K562 (cell line): ENCODE results near the gene TMEM129.

Source experiments
- ATF2 ChIP-seq: sonication (generic); formaldehyde crosslinking; IDR thresholded peaks from 2 replicates; pipeline ENCODE4 v1.8.1; 2022; ENCODE audit warnings: missing genetic modification reagents
- EZH2 ChIP-seq: IDR thresholded peaks from 2 replicates; pipeline ENCODE4 v1.6.1; 2012; ENCODE audit warnings: low read depth, mild to moderate bottlenecking, inconsistent platforms, low read length, borderline replicate concordance
- FIP1L1 ChIP-seq: fragments of 200-400 bp; formaldehyde crosslinking; IDR thresholded peaks from 2 replicates; pipeline ENCODE4 v1.6.1; 2018; ENCODE audit warnings: mild to moderate bottlenecking, low read depth, low read length; ENCODE audit not compliant: poor library complexity, severe bottlenecking
- KLF13 ChIP-seq: fragments of 450-650 bp; IDR thresholded peaks from 2 replicates; pipeline ENCODE4 v1.6.1; 2016; ENCODE audit warnings: missing genetic modification characterization, low read depth, mild to moderate bottlenecking, missing compliant biosample characterization, moderate library complexity, borderline replicate concordance
- NFYB ChIP-seq: IDR thresholded peaks from 2 replicates; pipeline ENCODE4 v1.6.1; 2011; ENCODE audit warnings: mild to moderate bottlenecking, moderate library complexity; ENCODE audit not compliant: insufficient read length; ENCODE audit errors: extremely low read depth
- PKNOX1 ChIP-seq: fragments of 450-650 bp; IDR thresholded peaks from 2 replicates; pipeline ENCODE4 v1.6.1; 2016
- POLR2A ChIP-seq: fragments of 450-650 bp; conservative IDR thresholded peaks from 2 replicates; pipeline ENCODE4 v1.6.1; 2016
- SP1 ChIP-seq: sonication (generic); formaldehyde crosslinking; IDR thresholded peaks from 2 replicates; pipeline ENCODE4 v1.8.1; 2022; ENCODE audit warnings: mild to moderate bottlenecking, missing genetic modification reagents
- THAP7 ChIP-seq: fragments of 250-450 bp; sonication (Bioruptor Pico); IDR thresholded peaks from 2 replicates; pipeline ENCODE4 v1.5.0; 2021
- ZBTB2 ChIP-seq: fragments of 450-650 bp; IDR thresholded peaks from 2 replicates; pipeline ENCODE4 v1.6.1; 2016; ENCODE audit warnings: antibody characterized with exemption
- ZNF274 ChIP-seq: IDR thresholded peaks from 2 replicates; pipeline ENCODE4 v1.6.1; 2011; ENCODE audit warnings: low read depth, mild to moderate bottlenecking, low read length, moderate library complexity, borderline replicate concordance
- ZNF592 ChIP-seq: fragments of 450-650 bp; IDR thresholded peaks from 2 replicates; pipeline ENCODE4 v1.6.1; 2017; ENCODE audit warnings: antibody characterized with exemption, mild to moderate bottlenecking
- TF ChIP-seq, protein P1 (sequence below), 2 experiments: fragments of 450-650 bp; formaldehyde crosslinking in 1 of 2; IDR thresholded peaks; 2 replicates each; pipeline versions ENCODE4 v1.4.0 to v1.6.1; 2014 to 2020; ENCODE audit warnings: mild to moderate bottlenecking in 2 of 2, borderline replicate concordance in 1 of 2, low read depth in 1 of 2

GRCh38 chr4:1741208-1741607 lies 20.1 kb upstream of the TMEM129 start:
- no peak for TF ChIP-seq THAP7 (CRISPR knock-in tag)
- no peak for TF ChIP-seq POLR2A
- TF ChIP-seq FIP1L1: no peak
- TF ChIP-seq, protein P1, sequence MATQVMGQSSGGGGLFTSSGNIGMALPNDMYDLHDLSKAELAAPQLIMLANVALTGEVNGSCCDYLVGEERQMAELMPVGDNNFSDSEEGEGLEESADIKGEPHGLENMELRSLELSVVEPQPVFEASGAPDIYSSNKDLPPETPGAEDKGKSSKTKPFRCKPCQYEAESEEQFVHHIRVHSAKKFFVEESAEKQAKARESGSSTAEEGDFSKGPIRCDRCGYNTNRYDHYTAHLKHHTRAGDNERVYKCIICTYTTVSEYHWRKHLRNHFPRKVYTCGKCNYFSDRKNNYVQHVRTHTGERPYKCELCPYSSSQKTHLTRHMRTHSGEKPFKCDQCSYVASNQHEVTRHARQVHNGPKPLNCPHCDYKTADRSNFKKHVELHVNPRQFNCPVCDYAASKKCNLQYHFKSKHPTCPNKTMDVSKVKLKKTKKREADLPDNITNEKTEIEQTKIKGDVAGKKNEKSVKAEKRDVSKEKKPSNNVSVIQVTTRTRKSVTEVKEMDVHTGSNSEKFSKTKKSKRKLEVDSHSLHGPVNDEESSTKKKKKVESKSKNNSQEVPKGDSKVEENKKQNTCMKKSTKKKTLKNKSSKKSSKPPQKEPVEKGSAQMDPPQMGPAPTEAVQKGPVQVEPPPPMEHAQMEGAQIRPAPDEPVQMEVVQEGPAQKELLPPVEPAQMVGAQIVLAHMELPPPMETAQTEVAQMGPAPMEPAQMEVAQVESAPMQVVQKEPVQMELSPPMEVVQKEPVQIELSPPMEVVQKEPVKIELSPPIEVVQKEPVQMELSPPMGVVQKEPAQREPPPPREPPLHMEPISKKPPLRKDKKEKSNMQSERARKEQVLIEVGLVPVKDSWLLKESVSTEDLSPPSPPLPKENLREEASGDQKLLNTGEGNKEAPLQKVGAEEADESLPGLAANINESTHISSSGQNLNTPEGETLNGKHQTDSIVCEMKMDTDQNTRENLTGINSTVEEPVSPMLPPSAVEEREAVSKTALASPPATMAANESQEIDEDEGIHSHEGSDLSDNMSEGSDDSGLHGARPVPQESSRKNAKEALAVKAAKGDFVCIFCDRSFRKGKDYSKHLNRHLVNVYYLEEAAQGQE (IDR thresholded peaks at IDR 0.05; ENCODE audit: borderline replicate concordance): no peak
- TF ChIP-seq, protein P1 (CRISPR knock-in tag; IDR thresholded peaks at IDR 0.05; ENCODE audit: low read depth): no peak
- TF ChIP-seq NFYB: no peak
- no peak for TF ChIP-seq EZH2
- no peak for TF ChIP-seq KLF13 (tag)
- no peak for TF ChIP-seq PKNOX1
- TF ChIP-seq ZNF274: no peak
- TF ChIP-seq ZNF592: no peak
- TF ChIP-seq ZBTB2: no peak
- TF ChIP-seq ATF2: no peak
- no peak for TF ChIP-seq SP1 (CRISPR knock-in tag)
